PC-9 (cell line): ENCODE measurements around the gene GSK3B. TPM values are rescaled to one million over a fixed set of nuclear protein-coding genes. Genes with fewer than 3 reads are reported as not detected.

Source experiments
- BruUV-seq: library from RNA; stranded (reverse); fragments of 400-500 nt; replicated peaks from 2 replicates; lab custom pipeline; 2021; lab: Mats Ljungman, UMichigan
- CTCF ChIA-PET: fragments of 300-600 bp; sonication (Branson Sonifier 250); formaldehyde crosslinking; loops from one replicate; lab custom pipeline; 2022; ENCODE audit warnings: antibody characterized with exemption; lab: Charles Lee
- POLR2A ChIA-PET: fragments of 300-600 bp; sonication (Branson Sonifier 250); formaldehyde crosslinking; loops from one replicate; lab custom pipeline; 2022; ENCODE audit warnings: antibody characterized with exemption; ENCODE audit not compliant: unreplicated experiment; lab: Charles Lee
- DNase-seq, 2 experiments: peaks; one replicate each; pipeline versions ENCODE4 v3.0.0 to v3.0.0-alpha.2; 2015 to 2022; ENCODE audit warnings: mixed read lengths in 1 of 2
- H2AFZ ChIP-seq: fragments of 200-600 bp; sonication (generic); 2 replicates; pipeline ENCODE4 v1.8.1; 2017; ENCODE audit warnings: antibody characterized with exemption
- H3F3A ChIP-seq: fragments of 200-600 bp; sonication (generic); 2 replicates; pipeline ENCODE4 v1.8.1; 2017; ENCODE audit warnings: antibody characterized with exemption, mild to moderate bottlenecking, low read depth; ENCODE audit not compliant: insufficient read depth
- H3K27ac ChIP-seq: fragments of 200-600 bp; sonication (generic); 2 replicates; pipeline ENCODE4 v1.6.1; 2016; ENCODE audit warnings: mixed run types
- H3K27me3 ChIP-seq: fragments of 200-600 bp; sonication (generic); 2 replicates; pipeline ENCODE4 v1.6.1; 2016; ENCODE audit warnings: low read depth, mixed run types; ENCODE audit not compliant: insufficient read depth
- H3K36me3 ChIP-seq: fragments of 200-600 bp; sonication (generic); 2 replicates; pipeline ENCODE4 v1.6.1; 2016; ENCODE audit warnings: low read depth, mixed run types
- H3K4me1 ChIP-seq: fragments of 200-600 bp; sonication (generic); replicated peaks from 2 replicates; pipeline ENCODE4 v1.6.1; 2016; ENCODE audit warnings: mixed run types; ENCODE audit not compliant: insufficient read depth
- H3K4me2 ChIP-seq: fragments of 200-600 bp; sonication (generic); 2 replicates; pipeline ENCODE4 v1.6.1; 2017; ENCODE audit warnings: mixed run types
- H3K4me3 ChIP-seq: fragments of 200-600 bp; sonication (generic); 2 replicates; pipeline ENCODE4 v1.6.1; 2016; ENCODE audit warnings: mixed run types
- H3K79me2 ChIP-seq: fragments of 200-600 bp; sonication (generic); 2 replicates; pipeline ENCODE4 v1.6.1; 2017; ENCODE audit warnings: low read depth, mixed run types
- H3K9me2 ChIP-seq: fragments of 200-600 bp; sonication (generic); 2 replicates; pipeline ENCODE4 v1.8.1; 2017; ENCODE audit warnings: mild to moderate bottlenecking; ENCODE audit not compliant: insufficient read depth
- H3K9me3 ChIP-seq: fragments of 200-600 bp; sonication (generic); 2 replicates; pipeline ENCODE4 v1.8.1; 2016; ENCODE audit warnings: low read depth; ENCODE audit not compliant: insufficient read depth
- H4K20me1 ChIP-seq: fragments of 200-600 bp; sonication (generic); 2 replicates; pipeline ENCODE4 v1.8.1; 2017; ENCODE audit not compliant: insufficient read depth
- EZH2 ChIP-seq: fragments of 200-600 bp; sonication (generic); IDR thresholded peaks from 2 replicates; pipeline ENCODE4 v1.8.0; 2017; ENCODE audit warnings: antibody characterized with exemption, low read depth
- intact Hi-C: fragments of 100-400 bp; cut with micrococcal nuclease; formaldehyde crosslinking; loops from one replicate; pipeline ENCODE4 v1.10.0; 2022; ENCODE audit not compliant: unreplicated experiment
- total RNA-seq: library from RNA; stranded (reverse); gene quantifications from 2 replicates; pipeline ENCODE4 v1.2.3, GENCODE V29; 2021
- TF ChIP-seq, protein P1 (sequence below): fragments of 200-600 bp; sonication (generic); conservative IDR thresholded peaks from 2 replicates; pipeline ENCODE4 v1.6.1; 2017; ENCODE audit warnings: mixed run types, antibody characterized with exemption, mild to moderate bottlenecking, moderate library complexity

GSK3B gene
- total RNA-seq, 1 experiment from 2014 or later: 62.0 TPM

DNA sequence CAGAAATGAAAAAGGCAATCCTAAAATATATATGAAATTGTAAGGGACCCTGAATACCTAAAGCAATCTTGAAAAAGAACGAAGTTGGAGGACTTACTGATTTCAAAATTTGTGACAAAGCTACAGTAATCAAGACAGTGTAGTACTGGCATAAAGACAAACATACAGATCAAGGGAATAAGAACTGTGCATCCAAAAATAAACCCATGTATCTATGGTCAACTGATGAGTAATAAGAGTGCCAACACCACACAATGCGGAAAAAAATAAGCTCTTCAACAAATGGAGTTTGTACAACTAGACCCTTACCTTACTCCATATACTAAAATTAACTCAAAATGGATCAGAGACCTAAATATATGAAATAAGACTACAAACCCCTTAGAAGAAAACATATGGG, 29.6 kb downstream of the GSK3B start:
- Histone ChIP-seq H2AFZ (no peak overlapping the region), H3K9me2 (no peaks in the 10 kb centered on the region), H3K9me3 (peaks cover 4% of the 10 kb centered on the region; the same call in 1 of the 2 replicates), H3K4me2 (no peak overlapping the region), H3K79me2 (peaks cover 96% of the 10 kb centered on the region), H3K27ac (no peak overlapping the region), H4K20me1 (peaks cover 84% of the 10 kb centered on the region), H3K4me1 (no peaks in the 10 kb centered on the region), H3K36me3 (no peaks in the 10 kb centered on the region; the same call in 1 of the 2 replicates), H3K4me3 (no peak overlapping the region), H3F3A (peaks cover 21% of the 10 kb centered on the region), H3K27me3 (no peaks in the 10 kb centered on the region)
- BruUV-seq: no TSS peak
- intact Hi-C loops: no loop called here
- ChIA-PET POLR2A (no interaction called here), CTCF (no interaction called here)
- no peak for TF ChIP-seq EZH2
- TF ChIP-seq, protein P1, sequence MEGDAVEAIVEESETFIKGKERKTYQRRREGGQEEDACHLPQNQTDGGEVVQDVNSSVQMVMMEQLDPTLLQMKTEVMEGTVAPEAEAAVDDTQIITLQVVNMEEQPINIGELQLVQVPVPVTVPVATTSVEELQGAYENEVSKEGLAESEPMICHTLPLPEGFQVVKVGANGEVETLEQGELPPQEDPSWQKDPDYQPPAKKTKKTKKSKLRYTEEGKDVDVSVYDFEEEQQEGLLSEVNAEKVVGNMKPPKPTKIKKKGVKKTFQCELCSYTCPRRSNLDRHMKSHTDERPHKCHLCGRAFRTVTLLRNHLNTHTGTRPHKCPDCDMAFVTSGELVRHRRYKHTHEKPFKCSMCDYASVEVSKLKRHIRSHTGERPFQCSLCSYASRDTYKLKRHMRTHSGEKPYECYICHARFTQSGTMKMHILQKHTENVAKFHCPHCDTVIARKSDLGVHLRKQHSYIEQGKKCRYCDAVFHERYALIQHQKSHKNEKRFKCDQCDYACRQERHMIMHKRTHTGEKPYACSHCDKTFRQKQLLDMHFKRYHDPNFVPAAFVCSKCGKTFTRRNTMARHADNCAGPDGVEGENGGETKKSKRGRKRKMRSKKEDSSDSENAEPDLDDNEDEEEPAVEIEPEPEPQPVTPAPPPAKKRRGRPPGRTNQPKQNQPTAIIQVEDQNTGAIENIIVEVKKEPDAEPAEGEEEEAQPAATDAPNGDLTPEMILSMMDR: no peak
- DNase-seq: no peak

DNA sequence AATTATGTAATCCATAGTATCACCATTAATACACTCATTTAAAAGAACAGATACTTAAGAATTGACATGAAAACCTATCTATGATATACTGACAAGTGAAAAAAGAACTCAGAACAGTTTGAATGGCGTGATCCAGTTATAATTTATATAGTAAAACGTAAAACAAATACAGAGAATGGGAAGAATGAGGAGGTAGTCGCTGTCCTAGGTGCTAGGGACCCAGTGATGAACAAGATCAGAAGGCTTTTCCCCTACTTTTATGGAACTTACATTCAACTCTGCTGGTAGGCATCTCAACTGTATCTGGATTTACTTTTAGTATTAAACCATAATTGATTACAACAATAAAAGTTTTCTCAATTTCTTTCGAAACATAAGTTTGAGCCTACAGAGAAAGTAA, 31.8 kb downstream of the GSK3B start:
- H3K36me3 ChIP-seq: no peaks in the 10 kb centered on the region; the same call in 1 of the 2 replicates
- no peak for DNase-seq
- H3F3A ChIP-seq: peaks cover 17% of the 10 kb centered on the region
- no peak overlapping the region for H3K4me2 ChIP-seq
- no peak overlapping the region for H2AFZ ChIP-seq
- no peak overlapping the region for H3K4me3 ChIP-seq
- H3K27me3 ChIP-seq: no peaks in the 10 kb centered on the region
- no peaks in the 10 kb centered on the region for H3K9me2 ChIP-seq
- intact Hi-C loops: no loop called here
- H3K79me2 ChIP-seq: peaks cover 98% of the 10 kb centered on the region
- no TSS peak for BruUV-seq
- no peaks in the 10 kb centered on the region for H3K4me1 ChIP-seq
- ChIA-PET CTCF (no interaction called here), POLR2A (no interaction called here)
- TF ChIP-seq EZH2: no peak
- TF ChIP-seq, protein P1: no peak
- H4K20me1 ChIP-seq: peaks cover 89% of the 10 kb centered on the region
- H3K9me3 ChIP-seq: peaks cover 4% of the 10 kb centered on the region; the same call in 1 of the 2 replicates
- H3K27ac ChIP-seq: no peak overlapping the region

DNA sequence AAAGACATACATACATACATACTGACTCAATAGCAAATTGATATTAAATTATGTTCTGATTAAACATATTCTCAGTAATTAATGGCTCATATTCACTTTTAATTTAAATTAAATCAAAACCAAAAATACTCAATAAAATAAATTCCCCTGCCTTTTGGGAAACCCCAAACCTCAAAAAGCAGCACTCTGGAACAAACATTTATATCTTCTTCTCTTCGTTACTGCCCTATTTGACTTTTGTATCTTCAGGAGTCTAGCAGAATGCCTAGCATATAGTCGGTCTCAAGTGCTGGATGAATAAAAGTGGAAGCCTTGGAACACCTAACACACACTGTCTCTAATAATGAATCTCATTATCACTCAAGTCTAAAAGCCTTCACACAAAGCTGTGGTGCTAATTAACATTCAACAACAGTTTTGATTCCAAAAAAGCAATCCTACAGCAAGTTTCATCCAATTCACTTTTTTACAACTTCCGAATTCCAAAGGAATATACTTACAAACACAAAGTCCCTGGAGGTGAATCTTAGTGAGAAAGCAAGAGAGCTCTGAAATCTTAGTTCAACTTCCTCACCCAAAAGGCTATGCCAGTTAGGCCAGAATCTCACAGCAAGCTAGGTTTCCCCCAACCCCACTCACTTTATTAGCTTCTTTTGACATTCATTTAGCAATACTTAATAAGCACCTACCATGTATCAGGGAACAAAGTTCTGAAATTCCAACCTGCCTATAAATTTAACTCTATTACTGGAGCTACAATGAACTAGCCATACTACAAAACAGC, 35.0 kb downstream of the GSK3B start:
- H3K79me2 ChIP-seq: peaks cover 98% of the 10 kb centered on the region
- ChIA-PET CTCF (interaction anchor here (0.7 kb wide), 1 partner anchor 40 kb away, joined by 6 read pairs; no protein-coding TSS in a partner anchor), POLR2A (no interaction called here)
- H3K27me3 ChIP-seq: no peaks in the 10 kb centered on the region
- no peaks in the 10 kb centered on the region for H3K9me2 ChIP-seq
- H4K20me1 ChIP-seq: peaks cover 73% of the 10 kb centered on the region
- no peak overlapping the region for H3K4me2 ChIP-seq
- no peak overlapping the region for H3K4me3 ChIP-seq
- H2AFZ ChIP-seq: no peak overlapping the region
- BruUV-seq: no TSS peak
- no peak overlapping the region for H3K27ac ChIP-seq
- no peak for TF ChIP-seq EZH2
- TF ChIP-seq, protein P1: no peak
- no peaks in the 10 kb centered on the region for H3K36me3 ChIP-seq
- DNase-seq: no peak
- peaks cover 16% of the 10 kb centered on the region for H3F3A ChIP-seq
- intact Hi-C loops: no loop called here
- H3K9me3 ChIP-seq: no peaks in the 10 kb centered on the region
- H3K4me1 ChIP-seq: no peaks in the 10 kb centered on the region
